H1 (cell line): ENCODE data around the gene NMUR1. TPM values are rescaled to one million over a fixed set of nuclear protein-coding genes. Genes with fewer than 3 reads are reported as not detected.

ENCODE experiments used
- CTCF ChIA-PET: fragments of 300-600 bp; sonication (Branson Sonifier 250); formaldehyde crosslinking; loops from one replicate; lab custom pipeline; 2021; ENCODE audit not compliant: partially characterized antibody; lab: Charles Lee
- POLR2A ChIA-PET: fragments of 300-600 bp; sonication (Branson Sonifier 250); formaldehyde crosslinking; loops from one replicate; lab custom pipeline; 2021; ENCODE audit warnings: inconsistent platforms; ENCODE audit not compliant: partially characterized antibody; lab: Charles Lee
- DNase-seq, 2 experiments: peaks; one replicate each; pipeline versions ENCODE4 v3.0.0 to v3.0.0-alpha.2; 2010 to 2022; ENCODE audit warnings: low spot score in 2 of 2, low read depth in 1 of 2, mixed read lengths in 1 of 2
- FAIRE-seq: peaks from 2 replicates; lab custom pipeline; 2011; peaks lifted over from hg19 to GRCh38; lab: Jason Lieb, UNC
- H2AFZ ChIP-seq: 2 replicates; pipeline ENCODE4 v1.8.1; 2012; ENCODE audit warnings: low read length, inconsistent platforms
- H2AK5ac ChIP-seq: 2 replicates; pipeline ENCODE4 v1.6.1; 2013; ENCODE audit warnings: low read depth, low read length
- H2BK120ac ChIP-seq: replicated peaks from 2 replicates; pipeline ENCODE3; 2013; ENCODE audit warnings: low read depth, low read length, inconsistent platforms
- H2BK12ac ChIP-seq: 2 replicates; pipeline ENCODE4 v1.6.1; 2013; ENCODE audit warnings: low read depth, low read length
- H2BK15ac ChIP-seq: 2 replicates; pipeline ENCODE4 v1.6.1; 2013; ENCODE audit warnings: low read length
- H2BK20ac ChIP-seq: 2 replicates; pipeline ENCODE4 v1.6.1; 2013; ENCODE audit warnings: low read length
- H2BK5ac ChIP-seq: 2 replicates; pipeline ENCODE4 v1.6.1; 2013; ENCODE audit warnings: low read depth, low read length
- H3K14ac ChIP-seq: 2 replicates; pipeline ENCODE4 v1.6.1; 2013; ENCODE audit warnings: inconsistent platforms; ENCODE audit not compliant: insufficient read length
- H3K18ac ChIP-seq: 2 replicates; pipeline ENCODE4 v1.6.1; 2013; ENCODE audit warnings: low read length; ENCODE audit errors: extremely low read depth
- H3K23ac ChIP-seq: 2 replicates; pipeline ENCODE4 v1.6.1; 2013; ENCODE audit warnings: inconsistent platforms; ENCODE audit not compliant: insufficient read length
- H3K23me2 ChIP-seq: 2 replicates; pipeline ENCODE4 v1.6.1; 2013; ENCODE audit warnings: low read depth, low read length
- H3K27ac ChIP-seq: 2 replicates; pipeline ENCODE4 v1.6.1; 2011; ENCODE audit warnings: low read depth, low read length, inconsistent platforms
- H3K27me3 ChIP-seq, 4 experiments: replicated peaks in 1 of 4; 1 replicate in 1 of 4; 2 replicates in 3 of 4; pipeline versions ENCODE4 v1.6.1 to v1.8.1; 2011 to 2013; ENCODE audit warnings: low read length in 3 of 4, mild to moderate bottlenecking in 3 of 4, inconsistent platforms in 2 of 4, mixed read lengths in 2 of 4, moderate library complexity in 1 of 4; ENCODE audit not compliant: control insufficient read depth in 3 of 4, insufficient read depth in 3 of 4; ENCODE audit errors: extremely low read depth in 1 of 4
- H3K36me3 ChIP-seq, 4 experiments: 2 replicates each; pipeline versions ENCODE4 v1.6.1 to v1.8.1; 2011 to 2013; ENCODE audit warnings: mild to moderate bottlenecking in 4 of 4, low read length in 3 of 4, moderate library complexity in 2 of 4, control low read depth in 1 of 4, inconsistent platforms in 1 of 4; ENCODE audit not compliant: insufficient read depth in 4 of 4, control insufficient read depth in 2 of 4
- H3K4ac ChIP-seq: replicated peaks from 2 replicates; pipeline ENCODE3; 2013; ENCODE audit warnings: low read length, low read depth, mixed read lengths, inconsistent platforms; ENCODE audit not compliant: insufficient read length
- H3K4me1 ChIP-seq, 4 experiments: replicated peaks in 1 of 4; 1 replicate in 1 of 4; 2 replicates in 3 of 4; pipeline versions ENCODE4 v1.6.1 to v1.8.1; 2011 to 2013; ENCODE audit warnings: low read length in 3 of 4, inconsistent platforms in 2 of 4, mixed read lengths in 1 of 4; ENCODE audit not compliant: insufficient read depth in 4 of 4, control insufficient read depth in 3 of 4
- H3K4me2 ChIP-seq, 2 experiments: 2 replicates each; pipeline versions ENCODE4 v1.6.1 to v1.8.1; 2011 to 2013; ENCODE audit warnings: low read depth in 2 of 2, low read length in 2 of 2, control low read depth in 1 of 2, inconsistent platforms in 1 of 2, mild to moderate bottlenecking in 1 of 2; ENCODE audit not compliant: insufficient read depth in 1 of 2
- H3K4me3 ChIP-seq, 4 experiments: fragments of 200-600, 300-600 bp in 1 of 4; sonication (generic), shearing (Covaris generic), sonication (Bioruptor Twin) in 1 of 4; 2 replicates each; pipeline versions ENCODE4 v1.5.1 to v1.8.1; 2011 to 2016; ENCODE audit warnings: low read length in 4 of 4, low read depth in 3 of 4, control low read depth in 2 of 4, inconsistent platforms in 2 of 4, mild to moderate bottlenecking in 2 of 4, mixed read lengths in 1 of 4, moderate library complexity in 1 of 4; ENCODE audit not compliant: insufficient read depth in 2 of 4; ENCODE audit errors: extremely low read depth in 1 of 4
- H3K56ac ChIP-seq: replicated peaks from 2 replicates; pipeline ENCODE3; 2013; ENCODE audit warnings: low read depth, mild to moderate bottlenecking, mixed read lengths, low read length, inconsistent platforms; ENCODE audit not compliant: insufficient read length
- H3K79me1 ChIP-seq: 2 replicates; pipeline ENCODE4 v1.6.1; 2013; ENCODE audit warnings: low read depth, low read length, control low read depth
- H3K79me2 ChIP-seq, 2 experiments: 2 replicates each; pipeline versions ENCODE4 v1.6.1 to v1.8.1; 2012 to 2013; ENCODE audit warnings: low read length in 2 of 2, mild to moderate bottlenecking in 2 of 2, inconsistent platforms in 1 of 2; ENCODE audit not compliant: insufficient read depth in 2 of 2, control insufficient read depth in 1 of 2
- H3K9ac ChIP-seq, 4 experiments: replicated peaks in 1 of 4; 1 replicate in 1 of 4; 2 replicates in 3 of 4; pipeline versions ENCODE4 v1.6.1 to v1.8.1; 2011 to 2013; ENCODE audit warnings: low read depth in 3 of 4, low read length in 3 of 4, control low read depth in 2 of 4, mild to moderate bottlenecking in 2 of 4, moderate library complexity in 2 of 4, inconsistent platforms in 1 of 4; ENCODE audit errors: extremely low read depth in 1 of 4
- H3K9me3 ChIP-seq, 2 experiments: 2 replicates each; pipeline versions ENCODE4 v1.6.1 to v1.8.1; 2012 to 2013; ENCODE audit warnings: mild to moderate bottlenecking in 2 of 2, moderate library complexity in 2 of 2, control low read depth in 1 of 2, inconsistent platforms in 1 of 2, low read depth in 1 of 2, low read length in 1 of 2, mixed read lengths in 1 of 2; ENCODE audit not compliant: insufficient read depth in 2 of 2
- H4K20me1 ChIP-seq, 2 experiments: replicated peaks in 1 of 2; 2 replicates each; pipeline versions ENCODE3 to v1.8.1; 2011 to 2013; ENCODE audit warnings: inconsistent platforms in 2 of 2, low read length in 2 of 2, mild to moderate bottlenecking in 1 of 2; ENCODE audit not compliant: insufficient read depth in 2 of 2, control insufficient read depth in 1 of 2
- H4K5ac ChIP-seq: 2 replicates; pipeline ENCODE4 v1.6.1; 2013; ENCODE audit warnings: low read length, low read depth, mixed read lengths, inconsistent platforms; ENCODE audit not compliant: insufficient read length
- H4K8ac ChIP-seq: 2 replicates; pipeline ENCODE4 v1.8.0; 2013; ENCODE audit warnings: mild to moderate bottlenecking, moderate library complexity, low read length, inconsistent platforms; ENCODE audit not compliant: insufficient read depth; ENCODE audit errors: extremely low read depth
- H4K91ac ChIP-seq: replicated peaks from 2 replicates; pipeline ENCODE3; 2013; ENCODE audit warnings: low read length, mixed read lengths, inconsistent platforms; ENCODE audit not compliant: insufficient read length
- KDM1A ChIP-seq: fragments of 200-600, 300-600 bp; sonication (generic); IDR thresholded peaks from 2 replicates; pipeline ENCODE4 v1.7.1; 2016; ENCODE audit warnings: mild to moderate bottlenecking, low read length, borderline replicate concordance
- RBBP5 ChIP-seq: IDR thresholded peaks from 2 replicates; pipeline ENCODE4 v1.7.1; 2012; ENCODE audit warnings: low read depth, mild to moderate bottlenecking, inconsistent platforms, low read length, moderate library complexity, borderline replicate concordance
- SP2 ChIP-seq: IDR thresholded peaks from 2 replicates; pipeline ENCODE4 v1.6.1; 2012; ENCODE audit warnings: mild to moderate bottlenecking, low read length, inconsistent platforms
- WGBS, 2 experiments: shearing (Covaris generic) in 1 of 2; methylation state at CpG; one replicate each; pipeline versions ENCODE4 v1.1.6 to v1.1.7; 2013 to 2015; ENCODE audit warnings: low lambda C conversion rate in 2 of 2, mixed read lengths in 2 of 2, inconsistent platforms in 1 of 2, low coverage in 1 of 2, missing lambda C conversion rate in 1 of 2; ENCODE audit not compliant: insufficient replicate concordance in 2 of 2, insufficient coverage in 1 of 2, insufficient read length in 1 of 2; ENCODE audit errors: extremely low coverage in 1 of 2, missing lambda C conversion rate in 1 of 2; 5-methylcytosine and 5-hydroxymethylcytosine counted together
- polyA plus RNA-seq, 7 experiments: library from polyadenylated mRNA; depleted of rRNA in 3 of 7; stranded (reverse) in 5 of 7; unstranded in 2 of 7; fragments of >200 nt in 5 of 7; fragments of 200-250 nt in 2 of 7; gene quantifications; 1 replicate in 5 of 7; 2 replicates in 1 of 7; 4 replicates in 1 of 7; pipeline versions ENCODE4 v1.2.1 to v1.2.3, GENCODE V29; 2011 to 2013; ENCODE audit warnings: missing spikeins in 2 of 7, mixed read lengths in 2 of 7
- total RNA-seq: library from RNA; stranded (reverse); fragmentation: NEBNext Ultra II Directional; extraction: Animal tissue kit (Norgen Biotek cat#: 25700); gene quantifications from 2 replicates; pipeline ENCODE4 v1.2.1, GENCODE V29; 2021

The NMUR1 gene
- total and polyA plus RNA-seq, 2 of the 8 experiments (the other 6 are each of a cell fraction or from before 2014, with no cell fraction given) = 0.56 to 1.5 TPM

DNA sequence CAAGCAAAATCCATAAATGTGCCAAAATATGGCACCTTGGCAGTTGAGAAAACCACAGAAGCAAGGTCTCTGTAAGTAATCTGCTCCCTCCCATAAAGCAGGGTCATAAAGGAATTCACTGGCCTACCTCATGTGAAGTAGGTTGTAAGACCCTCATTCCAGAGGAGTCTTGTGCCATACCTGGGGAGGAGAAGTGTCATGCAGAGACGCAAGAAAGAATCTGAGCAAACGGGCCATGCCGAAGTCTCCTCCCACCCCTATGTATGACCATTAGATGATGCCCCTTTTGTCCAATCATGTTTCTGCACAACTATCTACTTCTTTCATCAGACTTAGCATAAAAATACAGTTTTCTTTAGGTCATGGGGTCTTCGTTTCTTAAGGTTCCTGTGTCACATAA is 14.6 kb downstream of the NMUR1 start:
- no peak overlapping the region for H2BK12ac ChIP-seq
- H3K4me2 ChIP-seq = peak overlapping the region in 1 of 2 experiments; percentile 94; a peak in 1 of 4 replicates
- no peak for DNase-seq
- no peak overlapping the region for H3K27ac ChIP-seq
- H2BK15ac ChIP-seq = no peak overlapping the region
- H3K79me2 ChIP-seq = peaks cover 0 to 3% of the 10 kb centered on the region in 2 experiments; a peak in 2 of 4 replicates
- no peak overlapping the region for H3K4me3 ChIP-seq
- H3K9me3 ChIP-seq = no peaks in the 10 kb centered on the region
- no peak overlapping the region for H3K4ac ChIP-seq
- H2BK5ac ChIP-seq = no peak overlapping the region
- no peak overlapping the region for H2BK120ac ChIP-seq
- peaks cover 0 to 8% (median 5%) of the 10 kb centered on the region in 4 experiments; a peak in 4 of 7 replicates for H3K4me1 ChIP-seq
- H3K27me3 ChIP-seq = no peaks in the 10 kb centered on the region
- TF ChIP-seq SP2 (no peak), RBBP5 (no peak), KDM1A (no peak)
- no peak overlapping the region for H3K56ac ChIP-seq
- H3K23me2 ChIP-seq = peaks cover 4% of the 10 kb centered on the region
- no peak overlapping the region for H3K14ac ChIP-seq
- no peaks in the 10 kb centered on the region for H4K20me1 ChIP-seq
- H4K5ac ChIP-seq = no peak overlapping the region
- ChIA-PET CTCF (interaction anchor here (1.0 to 1.3 kb wide), 3 partner anchors 89 to 157 kb away, joined by 3 to 4 read pairs (median 3); no protein-coding TSS in a partner anchor), POLR2A (interaction anchor here (1.4 to 5.7 kb wide), 5 partner anchors 29 to 100 kb away, joined by 4 to 54 read pairs (median 6); partner anchors contain the start of gene NCL)
- H3K18ac ChIP-seq = no peak overlapping the region
- H2AK5ac ChIP-seq = no peak overlapping the region
- H3K9ac ChIP-seq = no peak overlapping the region
- no peak overlapping the region for H3K23ac ChIP-seq
- no peak overlapping the region for H4K8ac ChIP-seq
- FAIRE-seq = no peak
- H2AFZ ChIP-seq = no peak overlapping the region
- no peak overlapping the region for H2BK20ac ChIP-seq
- 91% methylated on average over 4 of the region's 4 CpGs; no CpG with 5 or more reads in 1 of the 2 experiments for WGBS, 2 experiments
- H3K79me1 ChIP-seq = no peaks in the 10 kb centered on the region
- peaks cover 0 to 3% (median 0%) of the 10 kb centered on the region in 4 experiments; a peak in 1 of 8 replicates for H3K36me3 ChIP-seq
- no peak overlapping the region for H4K91ac ChIP-seq
